GM18498 (cell line): Measurements from ENCODE around the gene LRMDA.

ENCODE experiments used
- ATAC-seq: cut with Tn5 transposase; IDR thresholded peaks from one replicate; pipeline ENCODE4 v1.9.1; 2021; ENCODE audit warnings: mild to moderate bottlenecking, moderate library complexity; ENCODE audit not compliant: unreplicated experiment

The LRMDA gene

DNA sequence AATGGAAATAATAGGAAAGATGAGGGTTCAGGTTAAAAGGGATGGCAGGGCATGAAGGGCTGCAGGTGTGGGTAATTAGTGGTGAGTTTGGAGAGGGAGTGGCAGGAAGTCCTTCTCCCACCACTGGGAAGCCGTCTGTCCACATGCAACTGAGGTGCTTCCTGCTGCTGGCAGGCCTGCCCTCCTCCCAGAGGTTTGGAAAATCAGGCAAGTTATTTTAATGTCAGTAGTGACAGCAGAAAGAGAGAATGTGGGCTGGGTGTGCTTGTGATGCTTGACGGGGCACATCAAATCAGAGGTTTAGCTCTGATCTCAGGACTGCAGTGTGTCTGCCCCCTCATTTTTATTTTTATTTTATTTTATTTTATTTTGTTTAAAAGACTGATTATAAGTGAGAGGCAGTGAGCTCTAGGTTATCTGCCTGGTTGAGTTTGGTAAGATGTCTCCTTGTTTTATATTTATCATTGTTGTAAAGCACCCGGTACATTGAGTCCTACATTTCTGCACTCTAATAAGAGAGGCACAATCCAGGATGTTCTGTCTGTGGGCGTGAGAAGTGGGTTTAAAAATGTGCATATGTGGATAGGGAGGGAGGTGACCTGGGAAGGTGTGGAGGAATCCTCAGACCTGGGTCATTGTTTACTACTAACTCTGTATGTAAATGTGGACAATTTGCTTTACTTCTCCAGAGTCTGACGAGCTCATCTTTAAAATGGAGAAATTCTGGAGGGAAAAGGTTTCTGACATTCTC lies 504.4 kb downstream of the LRMDA start:
- ATAC-seq = no peak

DNA sequence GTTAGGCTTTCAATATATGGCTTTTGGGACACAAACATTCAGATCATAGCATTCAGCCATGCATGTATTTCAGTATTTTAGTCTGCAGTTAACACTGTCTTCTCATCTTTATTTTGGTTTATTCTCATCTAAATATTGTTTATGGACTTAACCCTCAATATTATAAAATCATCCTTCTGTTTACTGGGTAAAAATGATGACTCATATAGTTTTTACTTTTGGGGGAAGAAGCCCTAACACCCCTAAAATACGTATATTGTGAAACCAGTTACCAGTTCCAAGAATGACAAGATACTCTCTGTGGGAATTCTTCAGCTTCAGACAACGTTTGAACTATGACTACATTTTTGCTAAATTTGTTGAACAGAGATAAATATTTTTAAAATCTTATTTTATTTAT lies 505.4 kb downstream of the LRMDA start:
- ATAC-seq = no peak

DNA sequence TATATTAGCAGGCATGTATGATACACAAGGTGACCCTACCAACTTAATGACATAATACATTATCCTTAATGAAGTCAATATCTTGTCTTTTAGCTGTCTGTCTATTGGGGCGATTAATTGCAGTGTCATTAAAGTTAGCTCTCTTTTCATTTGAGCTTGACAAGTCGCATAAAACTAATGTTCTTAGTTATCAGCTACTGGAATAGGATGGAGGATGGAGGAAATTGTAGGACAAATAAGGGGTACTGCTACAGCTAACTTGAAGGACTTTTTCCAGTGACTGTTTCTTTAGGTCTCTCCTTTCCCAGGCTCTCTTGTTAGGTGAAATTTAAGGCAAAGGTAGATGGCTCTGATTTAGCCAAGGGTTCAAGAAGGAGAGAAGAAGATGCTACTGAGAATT lies 506.4 kb downstream of the LRMDA start:
- ATAC-seq = no peak

DNA sequence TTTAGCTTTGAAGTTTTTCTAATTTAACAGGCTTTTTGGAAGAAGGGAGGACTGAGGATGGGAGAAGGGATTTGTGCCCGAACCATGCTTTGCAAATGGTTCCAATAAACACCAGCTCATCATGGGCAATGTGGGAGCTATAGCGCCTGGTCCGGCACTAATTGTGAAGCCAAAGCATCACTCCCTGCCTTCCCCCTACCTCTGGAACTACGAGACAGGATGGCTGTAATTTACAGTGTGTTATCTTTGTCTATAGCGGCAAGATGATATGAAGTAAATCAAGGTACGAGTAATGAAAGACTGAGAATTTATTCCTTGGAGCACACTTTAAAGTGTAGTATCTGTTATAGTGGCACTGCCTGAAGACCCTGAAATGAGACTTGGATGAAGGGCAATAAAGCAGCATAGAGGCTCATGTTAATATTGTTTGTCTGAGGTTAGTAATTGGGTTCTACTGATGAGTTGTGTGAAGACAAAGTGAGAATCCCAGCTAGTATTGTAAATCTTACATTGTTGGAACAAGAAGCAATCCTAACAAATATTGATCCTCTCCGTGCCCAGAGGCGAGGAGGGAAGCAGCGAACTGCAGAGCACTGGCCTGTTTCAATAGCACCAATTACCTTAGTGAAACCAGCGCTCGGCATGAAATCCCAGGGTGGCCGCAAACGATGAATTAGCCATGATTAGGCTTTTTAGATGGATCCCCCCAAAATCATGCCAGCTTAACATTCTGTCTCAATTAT lies 507.1 kb downstream of the LRMDA start:
- ATAC-seq = no peak

DNA sequence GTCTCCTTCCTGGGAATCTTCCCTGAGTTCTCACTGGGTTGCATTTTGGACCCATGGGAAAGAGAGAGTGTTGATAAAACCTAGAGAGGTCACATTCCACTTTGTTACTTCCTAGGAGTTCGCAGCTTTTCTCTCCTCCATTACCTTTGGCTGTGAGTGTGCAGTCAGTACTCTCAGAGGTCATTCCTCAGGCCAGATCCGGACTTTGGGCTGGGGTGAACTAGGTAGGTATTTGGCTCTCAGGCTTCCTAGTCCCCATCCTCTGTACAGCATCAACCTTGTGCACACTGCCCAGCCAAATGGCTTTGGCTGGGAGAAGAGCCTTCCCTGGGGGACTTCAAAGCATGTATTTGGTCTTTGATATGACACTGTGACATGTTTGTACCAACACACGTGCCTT lies 508.1 kb downstream of the LRMDA start:
- no peak for ATAC-seq

DNA sequence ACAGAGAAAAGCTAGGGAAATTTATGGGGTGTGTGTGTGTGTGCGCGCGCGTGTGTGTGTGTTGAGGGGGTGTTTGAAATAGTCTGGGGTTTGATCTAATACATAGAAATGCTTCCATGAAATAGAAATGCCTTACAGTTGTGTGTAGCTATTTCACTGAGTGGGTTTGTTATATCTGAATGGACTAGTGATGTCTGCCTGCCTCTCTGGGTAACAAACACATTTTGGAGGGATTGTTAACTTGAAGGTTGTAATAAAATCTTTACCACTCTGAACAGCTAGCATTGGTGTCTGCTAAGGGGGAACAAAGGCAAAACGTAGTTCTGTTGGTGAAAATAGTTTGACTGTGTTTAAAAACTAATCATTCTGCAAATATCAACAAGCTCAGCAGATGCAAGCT lies 509.3 kb downstream of the LRMDA start:
- no peak for ATAC-seq

DNA sequence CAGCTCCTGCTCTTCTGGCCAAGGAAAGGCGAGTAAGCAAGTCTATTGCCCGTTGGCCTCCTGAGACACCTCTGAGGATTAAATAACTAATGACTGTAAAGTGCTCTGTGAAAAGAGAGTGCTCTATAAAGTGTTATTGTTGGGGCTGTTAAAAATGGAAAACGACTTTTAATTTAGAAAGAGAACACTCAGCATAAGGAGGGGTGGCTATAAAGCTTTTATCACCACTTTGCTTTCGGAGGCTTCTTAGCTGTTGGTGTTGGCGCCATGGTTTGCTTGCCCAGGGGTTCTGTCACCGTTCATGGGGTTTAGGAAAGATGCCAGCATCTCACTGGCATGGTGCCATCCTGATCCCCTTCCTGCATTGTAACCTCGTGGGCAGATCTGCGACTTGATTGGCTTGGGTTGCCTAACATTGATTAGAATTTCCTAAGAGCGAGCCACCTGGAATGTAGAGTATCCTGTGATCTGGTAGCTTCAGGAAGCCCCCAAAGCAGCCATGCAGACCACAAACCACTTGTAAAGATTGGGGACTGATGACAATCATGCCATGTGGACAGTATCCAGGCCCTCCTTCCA lies 509.9 kb downstream of the LRMDA start:
- ATAC-seq = no peak

DNA sequence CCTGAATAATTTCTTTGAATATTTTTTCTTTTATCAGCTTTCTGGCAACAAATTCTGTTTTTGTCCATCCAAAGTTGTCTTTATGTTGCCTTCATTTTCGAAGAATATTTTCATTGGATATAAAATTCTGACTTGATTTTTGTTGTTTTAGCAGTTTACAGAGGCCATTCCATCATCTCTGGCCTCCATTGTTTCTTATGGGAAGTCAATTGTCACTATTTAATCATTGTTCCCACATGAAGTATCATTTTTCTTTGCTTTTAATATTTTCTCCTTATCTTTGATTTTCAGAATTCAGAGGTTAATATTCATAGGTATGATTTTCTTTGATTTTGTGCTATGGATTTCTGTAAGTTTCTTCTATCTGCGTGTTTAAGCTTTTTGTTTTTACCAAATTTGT lies 512.6 kb downstream of the LRMDA start:
- no peak for ATAC-seq

DNA sequence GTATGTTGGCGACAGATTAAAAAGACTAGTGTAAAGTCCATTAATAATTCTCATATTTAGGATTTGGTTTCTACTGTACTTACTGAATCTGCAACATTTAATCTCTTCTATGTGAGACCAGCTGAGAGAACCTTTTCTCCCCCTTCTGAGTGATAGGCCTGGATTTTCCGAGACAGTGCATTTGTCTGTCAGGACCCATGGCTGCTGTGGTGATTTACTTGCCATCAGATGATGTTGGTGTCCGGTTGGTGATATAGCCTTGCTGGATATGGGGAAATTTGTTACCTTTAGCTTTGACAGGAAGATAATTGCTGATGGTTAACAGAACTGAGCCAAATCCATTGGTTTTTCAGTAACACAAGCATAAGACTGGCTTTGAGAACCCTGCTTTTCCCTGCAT lies 517.2 kb downstream of the LRMDA start:
- ATAC-seq = no peak

DNA sequence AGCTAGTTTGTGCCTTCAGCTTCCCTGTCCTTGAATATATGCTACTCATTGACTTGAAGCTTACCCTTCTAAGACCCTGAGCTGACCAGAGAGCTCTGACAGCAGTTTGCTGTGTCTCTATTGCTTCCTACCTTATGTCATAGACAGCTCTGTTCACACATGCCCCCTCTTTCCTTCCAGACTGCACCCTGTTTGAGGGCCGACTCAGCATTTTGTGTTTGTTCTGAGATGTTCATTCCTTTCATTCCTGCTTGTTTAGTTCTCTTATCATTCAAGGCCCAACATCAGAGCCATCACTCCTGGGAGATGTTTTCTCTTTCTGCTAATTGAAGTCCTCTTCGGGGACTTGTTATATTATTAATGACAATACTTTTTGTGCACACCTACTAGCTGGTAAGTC lies 518.9 kb downstream of the LRMDA start:
- ATAC-seq = no peak

DNA sequence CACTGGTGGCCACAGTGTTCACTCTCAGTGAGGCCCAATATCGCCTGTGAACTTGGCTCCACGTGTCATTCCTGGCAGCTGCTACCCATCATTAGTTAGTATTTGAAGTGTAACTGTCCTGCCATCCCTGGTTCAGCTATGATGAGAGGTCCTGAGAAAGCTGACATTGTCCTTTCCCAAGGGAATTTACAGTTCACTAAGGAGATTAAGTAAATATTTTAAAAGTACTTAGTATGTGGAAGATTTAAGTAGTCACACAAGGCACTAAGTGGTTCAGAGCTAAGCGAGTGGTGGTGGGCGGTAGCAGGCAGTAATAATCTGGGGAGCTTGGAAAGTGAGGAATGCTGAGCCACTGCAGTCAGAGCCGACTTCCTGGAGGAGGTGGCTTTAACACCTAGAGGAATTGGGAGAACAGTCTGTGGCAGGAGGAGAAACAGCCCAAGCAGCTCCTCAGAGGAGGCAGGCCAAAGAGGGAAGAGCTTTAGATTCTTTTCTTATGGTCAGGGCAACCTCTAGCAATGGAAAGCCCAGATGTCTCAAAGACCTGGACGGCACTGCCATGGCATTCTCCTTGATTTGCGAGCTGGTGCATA lies 519.7 kb downstream of the LRMDA start:
- no peak for ATAC-seq

DNA sequence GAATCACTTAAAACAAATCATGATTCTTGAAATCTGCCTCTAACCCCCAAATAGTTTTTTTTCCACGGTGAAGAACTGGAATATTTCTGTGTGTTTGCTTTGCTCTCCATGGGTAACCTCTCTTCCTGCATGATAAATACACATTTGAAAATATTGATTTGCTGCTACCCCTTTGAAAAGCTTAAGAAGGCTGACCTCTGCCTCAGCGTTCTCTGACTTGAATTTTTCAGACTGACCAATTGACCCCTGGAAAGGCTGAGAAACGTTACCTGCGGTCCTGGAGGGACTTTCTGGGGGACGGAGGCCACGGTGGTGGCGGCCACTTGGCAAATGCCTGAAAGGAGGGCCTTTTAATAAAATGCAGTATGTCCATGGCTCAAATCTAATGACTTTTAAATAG lies 520.2 kb downstream of the LRMDA start:
- ATAC-seq = no peak

DNA sequence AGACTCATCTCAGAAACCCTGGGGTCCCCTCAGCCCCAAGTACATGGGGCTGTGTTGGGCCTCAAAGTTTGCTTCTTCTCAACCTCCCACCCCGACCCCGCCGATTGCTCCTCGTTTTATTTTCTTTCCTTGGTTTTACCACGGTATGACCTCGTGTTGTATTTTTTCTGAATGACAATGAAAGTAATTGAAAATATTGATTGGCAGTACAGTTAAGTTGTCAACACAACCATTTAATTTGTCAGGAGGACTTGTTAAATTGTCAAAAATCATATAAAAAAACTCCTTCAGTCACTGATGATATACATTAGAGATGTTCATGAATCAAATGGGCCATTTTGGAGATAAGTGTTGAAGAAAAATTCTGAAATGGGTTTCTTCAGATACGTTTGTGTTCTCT lies 520.7 kb downstream of the LRMDA start:
- no peak for ATAC-seq

DNA sequence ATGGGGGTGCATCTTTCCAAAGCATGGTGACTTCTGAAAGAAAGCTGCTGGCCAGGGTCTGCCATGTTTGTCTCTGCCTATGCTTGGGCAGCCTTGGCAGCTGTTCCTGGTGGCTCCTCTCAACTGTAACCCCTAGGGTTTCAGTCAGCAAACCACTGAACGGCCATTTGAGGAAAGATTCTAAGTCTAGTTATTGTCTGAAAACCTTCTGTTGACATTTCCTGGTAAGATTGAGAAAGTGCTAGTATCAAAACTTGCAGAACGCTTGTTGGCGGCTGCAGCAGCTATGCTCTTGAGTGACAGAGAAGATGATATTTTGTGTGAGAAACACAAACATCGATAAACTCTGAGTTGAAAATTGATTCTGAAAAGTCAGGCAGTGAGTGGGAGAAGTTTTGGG lies 523.1 kb downstream of the LRMDA start:
- no peak for ATAC-seq

DNA sequence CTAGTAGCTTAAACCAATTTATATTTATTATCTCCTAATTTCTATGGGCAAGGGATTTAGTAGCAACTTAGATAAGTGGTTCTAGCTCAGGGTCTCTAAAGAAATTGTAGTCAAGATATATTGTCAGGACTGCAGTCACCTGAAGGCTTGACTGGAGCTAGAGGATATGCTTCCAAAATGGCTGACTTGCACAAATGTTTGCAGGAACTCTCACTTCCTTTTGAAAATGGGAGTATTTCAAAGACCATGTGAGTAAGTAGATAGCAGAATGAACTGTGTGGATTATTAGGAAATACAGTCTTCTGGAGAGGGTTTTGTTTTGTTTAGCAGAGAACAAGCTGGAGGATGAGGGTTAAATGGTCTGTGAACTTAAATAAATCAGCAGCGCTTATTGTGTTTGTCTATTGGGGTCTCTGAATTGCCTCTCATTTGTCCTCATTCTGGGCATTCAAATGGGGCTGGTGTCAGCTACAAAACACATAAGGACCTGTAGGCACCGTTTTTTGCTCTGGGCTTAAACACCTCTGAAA lies 524.6 kb downstream of the LRMDA start:
- ATAC-seq = no peak

DNA sequence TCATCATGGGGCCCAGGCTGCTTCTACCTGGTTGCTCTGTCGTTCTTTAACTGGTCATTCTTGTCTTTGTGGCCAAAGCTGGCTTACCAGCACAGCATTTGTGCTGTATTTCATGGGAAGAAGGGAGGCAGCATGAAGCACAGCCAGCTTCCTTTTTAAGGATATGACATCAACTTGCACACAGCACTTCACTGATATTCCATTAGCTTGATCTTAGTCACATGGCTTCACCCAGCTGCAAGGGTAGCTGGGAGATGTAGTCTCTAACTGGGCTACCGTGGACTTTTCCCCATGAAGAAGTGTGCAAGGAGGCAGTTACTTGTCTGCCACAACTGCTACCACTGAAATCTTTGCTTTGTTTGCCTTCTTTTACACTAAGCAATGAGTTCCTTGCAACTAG lies 525.2 kb downstream of the LRMDA start:
- ATAC-seq = no peak

DNA sequence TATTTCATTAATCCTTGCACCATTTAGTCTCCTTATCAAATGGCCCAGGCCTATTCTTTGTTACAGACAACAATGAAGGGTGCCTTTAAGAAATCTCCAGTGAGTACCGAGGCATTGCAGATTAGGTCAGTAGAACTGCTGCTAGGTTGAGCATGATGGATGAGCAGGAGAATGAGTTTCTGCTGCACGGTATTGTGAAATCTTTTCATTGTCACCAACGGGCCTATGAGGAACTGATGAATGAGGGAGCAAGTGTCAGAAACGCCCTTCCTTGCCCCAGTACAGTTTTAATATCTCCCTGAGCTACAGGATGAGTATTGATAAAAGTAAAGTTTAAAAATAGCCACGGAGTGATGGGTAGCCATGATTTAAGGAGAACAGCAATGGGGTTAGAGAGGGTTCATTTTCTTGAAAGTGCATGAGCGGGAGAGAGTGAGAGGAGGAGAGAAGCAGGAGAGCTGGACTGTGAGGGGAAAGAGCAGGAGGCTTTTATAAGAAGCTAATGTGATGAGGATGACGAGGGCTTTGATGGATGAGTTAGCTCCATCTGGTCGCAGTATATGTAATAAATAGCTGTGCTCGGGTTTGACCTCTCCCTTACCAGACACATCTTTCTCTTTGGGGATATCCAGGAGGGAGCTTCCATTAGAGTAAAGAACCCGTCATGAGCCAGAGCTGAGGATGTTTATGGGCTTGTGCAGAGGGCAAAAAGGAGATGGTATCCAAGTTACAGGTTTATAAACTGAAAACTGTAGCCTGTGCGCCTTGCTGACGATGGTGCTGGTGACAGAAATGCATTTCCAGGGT lies 526.1 kb downstream of the LRMDA start:
- no peak for ATAC-seq

DNA sequence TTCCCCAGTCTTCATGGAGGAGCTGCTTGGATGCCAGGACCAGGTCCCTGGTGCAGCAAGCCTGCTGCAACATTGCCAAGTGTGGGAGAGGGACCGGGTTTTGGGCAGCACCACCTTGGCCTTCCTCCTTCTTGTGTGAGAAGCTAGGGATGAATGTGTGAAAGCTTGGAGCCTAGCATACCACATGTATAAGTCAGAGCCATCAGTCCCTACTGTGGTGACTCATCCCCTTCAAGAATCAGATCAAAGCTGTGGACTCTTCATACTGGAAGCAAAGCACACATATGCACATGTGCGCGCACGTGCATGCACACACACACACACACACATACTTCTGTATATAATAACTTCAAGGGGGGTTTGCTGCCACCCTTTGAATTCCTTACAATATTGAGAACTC lies 527.8 kb downstream of the LRMDA start:
- ATAC-seq = no peak

DNA sequence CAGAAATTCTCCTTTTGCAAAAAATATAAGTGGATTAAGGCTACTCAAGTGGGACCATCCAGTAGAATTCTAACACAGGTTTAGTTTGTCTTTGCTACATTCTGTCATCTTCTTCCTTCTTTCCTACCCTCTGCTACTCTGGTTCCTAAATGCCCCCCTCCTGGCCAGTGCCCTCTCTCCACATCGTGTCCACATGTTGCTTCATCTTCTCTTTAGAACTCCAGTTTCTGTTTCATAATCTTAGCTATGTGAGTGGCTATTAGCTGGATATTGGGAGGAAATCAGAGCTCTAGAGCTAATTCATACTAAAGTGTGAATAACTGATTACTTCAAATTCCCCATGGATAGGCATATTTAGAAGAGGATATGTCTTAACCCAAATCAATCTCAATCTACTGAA lies 528.5 kb downstream of the LRMDA start:
- no peak for ATAC-seq

DNA sequence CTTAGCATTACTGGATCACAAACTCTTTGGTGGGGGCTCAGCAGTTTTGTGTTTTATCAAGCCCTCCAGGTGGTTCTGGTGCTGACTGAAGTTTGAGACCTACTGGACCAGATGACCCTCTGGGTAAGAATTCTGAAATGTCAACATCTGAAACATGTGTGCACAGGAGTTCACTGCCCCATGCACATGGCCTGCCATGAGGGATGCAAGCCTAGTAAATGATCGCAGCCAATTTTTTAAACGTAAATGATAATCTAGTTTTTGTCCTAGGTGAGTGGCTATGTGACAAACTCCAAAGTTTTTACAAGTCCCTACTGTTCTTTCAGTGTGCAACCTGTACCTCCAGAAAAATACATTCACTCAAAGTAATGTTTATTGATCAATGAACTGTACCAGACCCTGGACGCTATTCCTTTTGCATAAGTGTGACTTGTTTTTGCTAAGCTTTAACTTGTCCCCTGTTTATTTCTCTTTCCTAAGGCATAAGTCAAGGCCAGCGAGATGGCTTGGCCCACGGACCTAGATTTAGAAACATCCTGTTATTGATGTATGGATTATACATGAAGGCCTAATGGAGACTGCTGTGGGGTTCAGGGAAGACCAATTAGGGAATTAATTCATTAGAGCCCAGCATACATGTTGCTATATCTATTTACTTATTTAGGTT lies 531.1 kb downstream of the LRMDA start:
- no peak for ATAC-seq
